ENCODE results near the gene UGT1A9. TPM values are rescaled to one million over a fixed set of nuclear protein-coding genes. Genes with fewer than 3 reads are reported as not detected.

UGT1A9 gene
- total RNA-seq, 1 donor from 2014 or later, result not detected

DNA sequence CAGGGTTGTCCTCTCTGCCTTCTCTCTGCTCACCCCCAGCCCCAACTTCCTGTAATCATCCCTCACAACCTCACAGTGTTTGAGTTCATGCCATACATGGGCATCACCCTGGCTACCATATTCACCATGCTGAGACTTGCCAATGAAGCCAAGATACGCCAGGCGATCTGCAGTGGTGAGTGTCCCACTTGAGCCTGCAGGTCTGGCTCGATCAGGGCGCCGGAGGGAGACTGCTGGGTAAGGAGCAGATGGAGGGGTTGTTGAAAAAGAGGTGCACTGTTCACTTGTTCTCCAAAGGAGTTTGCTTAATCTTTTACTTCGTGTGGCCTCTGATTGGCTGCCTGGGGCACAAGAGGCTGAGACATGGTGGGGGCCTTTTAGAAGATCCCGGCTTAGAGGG, 121.0 kb downstream of the UGT1A9 start:
- no peak for TF ChIP-seq EZH2phosphoT487 (IDR thresholded peaks at IDR 0.05)
- TF ChIP-seq, protein P1, sequence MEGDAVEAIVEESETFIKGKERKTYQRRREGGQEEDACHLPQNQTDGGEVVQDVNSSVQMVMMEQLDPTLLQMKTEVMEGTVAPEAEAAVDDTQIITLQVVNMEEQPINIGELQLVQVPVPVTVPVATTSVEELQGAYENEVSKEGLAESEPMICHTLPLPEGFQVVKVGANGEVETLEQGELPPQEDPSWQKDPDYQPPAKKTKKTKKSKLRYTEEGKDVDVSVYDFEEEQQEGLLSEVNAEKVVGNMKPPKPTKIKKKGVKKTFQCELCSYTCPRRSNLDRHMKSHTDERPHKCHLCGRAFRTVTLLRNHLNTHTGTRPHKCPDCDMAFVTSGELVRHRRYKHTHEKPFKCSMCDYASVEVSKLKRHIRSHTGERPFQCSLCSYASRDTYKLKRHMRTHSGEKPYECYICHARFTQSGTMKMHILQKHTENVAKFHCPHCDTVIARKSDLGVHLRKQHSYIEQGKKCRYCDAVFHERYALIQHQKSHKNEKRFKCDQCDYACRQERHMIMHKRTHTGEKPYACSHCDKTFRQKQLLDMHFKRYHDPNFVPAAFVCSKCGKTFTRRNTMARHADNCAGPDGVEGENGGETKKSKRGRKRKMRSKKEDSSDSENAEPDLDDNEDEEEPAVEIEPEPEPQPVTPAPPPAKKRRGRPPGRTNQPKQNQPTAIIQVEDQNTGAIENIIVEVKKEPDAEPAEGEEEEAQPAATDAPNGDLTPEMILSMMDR (IDR thresholded peaks at IDR 0.05), result no peak
- TF ChIP-seq EZH2 (IDR thresholded peaks at IDR 0.05), result no peak
- Mint-ChIP-seq H3K4me3 (no peak overlapping the region), H3K9me3 (peaks cover 4% of the 10 kb centered on the region), H3K27me3 (ENCODE audit: insufficient read depth, low read depth) (peaks cover 8% of the 10 kb centered on the region), H3K27ac (peak overlapping the region; percentile 37), H3K36me3 (no peaks in the 10 kb centered on the region), H3K4me1 (peaks cover 2% of the 10 kb centered on the region)
- no peak for DNase-seq (ENCODE audit: low spot score)
- no peaks in the 10 kb centered on the region for H4K20me1 ChIP-seq (ENCODE audit: low read depth)
- no peaks in the 10 kb centered on the region for H3K79me2 ChIP-seq (ENCODE audit: low read depth)
- H3K4me2 ChIP-seq, result no peak overlapping the region
- H3K4me1 ChIP-seq, result no peaks in the 10 kb centered on the region
- H3K4me3 ChIP-seq, result no peak overlapping the region
- no peaks in the 10 kb centered on the region for H3K9me3 ChIP-seq (ENCODE audit: low read depth)
- no peak overlapping the region for H3K9ac ChIP-seq
- H3F3A ChIP-seq (ENCODE audit: low read depth), result peaks cover 3% of the 10 kb centered on the region
- H2AFZ ChIP-seq (replicated peaks), result no peak overlapping the region
- H3K36me3 ChIP-seq, result no peaks in the 10 kb centered on the region
- H3K27me3 ChIP-seq, result no peaks in the 10 kb centered on the region
- no peak overlapping the region for H3K27ac ChIP-seq

DNA sequence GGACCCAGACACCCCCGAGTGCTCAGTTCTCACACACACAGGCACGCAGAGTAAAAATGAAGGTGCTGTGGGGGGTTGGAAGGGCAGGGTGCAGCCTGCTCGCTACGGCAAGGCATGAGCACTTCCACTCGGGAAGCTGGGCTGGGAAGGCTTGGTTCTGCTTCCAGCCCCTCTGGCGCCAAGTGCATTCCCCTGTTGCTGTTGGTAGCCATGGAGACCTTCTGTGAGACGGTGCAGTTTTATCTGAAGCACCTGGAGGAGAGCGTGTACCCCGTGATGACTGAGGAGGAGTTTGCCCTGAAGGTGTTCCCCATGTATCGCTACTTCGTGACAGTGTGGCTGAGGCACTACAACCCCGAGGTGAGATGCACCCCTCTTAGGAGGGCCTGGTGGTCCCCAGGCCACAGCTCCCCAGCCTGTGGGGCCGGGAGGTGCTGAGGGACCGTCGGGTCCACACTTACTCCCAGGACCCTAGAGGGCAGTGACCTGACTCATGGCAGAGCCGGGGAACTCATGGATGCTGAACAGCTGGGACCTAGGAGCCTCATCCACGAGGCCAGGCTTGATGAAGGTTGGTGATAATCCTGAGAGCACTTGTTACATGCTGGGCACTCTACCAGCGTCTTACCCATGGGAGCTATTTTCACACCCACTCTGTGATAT, 121.9 kb downstream of the UGT1A9 start:
- no peak for DNase-seq (ENCODE audit: low spot score)
- H3K4me3 Mint-ChIP-seq, result no peak overlapping the region
- H3K79me2 ChIP-seq (ENCODE audit: low read depth), result no peaks in the 10 kb centered on the region
- H3K9me3 Mint-ChIP-seq, result peaks cover 4% of the 10 kb centered on the region
- H3K4me1 ChIP-seq, result no peaks in the 10 kb centered on the region
- H2AFZ ChIP-seq (replicated peaks), result no peak overlapping the region
- no peaks in the 10 kb centered on the region for H3K27me3 ChIP-seq
- H3K9ac ChIP-seq, result no peak overlapping the region
- peak overlapping the region; percentile 60 for H3K27ac Mint-ChIP-seq
- H3K36me3 Mint-ChIP-seq, result no peaks in the 10 kb centered on the region
- H4K20me1 ChIP-seq (ENCODE audit: low read depth), result no peaks in the 10 kb centered on the region
- no peak overlapping the region for H3K4me3 ChIP-seq
- peaks cover 2% of the 10 kb centered on the region for H3K4me1 Mint-ChIP-seq
- H3F3A ChIP-seq (ENCODE audit: low read depth), result no peaks in the 10 kb centered on the region
- no peak overlapping the region for H3K27ac ChIP-seq
- H3K4me2 ChIP-seq, result no peak overlapping the region
- peaks cover 8% of the 10 kb centered on the region for H3K27me3 Mint-ChIP-seq (ENCODE audit: insufficient read depth, low read depth)
- H3K9me3 ChIP-seq (ENCODE audit: low read depth), result no peaks in the 10 kb centered on the region
- no peak for TF ChIP-seq EZH2 (IDR thresholded peaks at IDR 0.05)
- TF ChIP-seq, protein P1 (IDR thresholded peaks at IDR 0.05), result no peak
- TF ChIP-seq EZH2phosphoT487 (IDR thresholded peaks at IDR 0.05), result no peak
- H3K36me3 ChIP-seq, result no peaks in the 10 kb centered on the region

DNA sequence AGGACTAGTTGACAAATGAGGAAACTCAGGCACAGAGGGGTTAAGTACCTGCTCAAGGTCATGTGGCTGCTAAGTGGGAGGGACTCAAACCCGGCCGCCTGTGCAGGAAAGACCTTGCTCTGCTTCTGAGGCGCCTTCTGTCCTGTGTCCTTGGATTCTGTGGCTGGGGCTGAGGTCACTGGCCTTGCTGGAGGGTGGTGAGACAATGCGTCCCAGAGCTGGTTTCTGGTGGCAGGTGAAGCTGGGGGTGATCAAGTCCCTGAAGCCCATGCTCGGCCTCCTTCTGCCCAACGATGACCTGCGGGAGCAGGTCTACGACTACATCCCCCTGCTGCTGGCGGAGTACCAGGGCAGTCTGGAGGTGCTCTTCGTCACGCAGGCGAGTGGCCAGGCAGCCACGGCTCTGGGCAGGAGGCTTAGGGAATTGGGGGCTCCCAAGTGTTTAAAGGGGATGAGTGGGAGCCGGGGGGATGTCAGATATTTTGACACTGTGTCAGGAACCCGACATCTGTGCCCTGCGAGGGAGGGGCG, 122.5 kb downstream of the UGT1A9 start:
- no peaks in the 10 kb centered on the region for H3K9me3 ChIP-seq (ENCODE audit: low read depth)

More for the DNA sequence above, 122.5 kb downstream of the UGT1A9 start:
- no peak overlapping the region for H3K4me3 ChIP-seq
- H4K20me1 ChIP-seq (ENCODE audit: low read depth), result no peaks in the 10 kb centered on the region
- DNase-seq (ENCODE audit: low spot score), result no peak
- no peaks in the 10 kb centered on the region for H3F3A ChIP-seq (ENCODE audit: low read depth)
- Mint-ChIP-seq H3K9me3 (peaks cover 2% of the 10 kb centered on the region), H3K27ac (peak overlapping the region; percentile 60), H3K4me1 (peaks cover 2% of the 10 kb centered on the region), H3K36me3 (no peaks in the 10 kb centered on the region), H3K4me3 (no peak overlapping the region), H3K27me3 (ENCODE audit: insufficient read depth, low read depth) (peaks cover 9% of the 10 kb centered on the region)
- no peak overlapping the region for H2AFZ ChIP-seq (replicated peaks)
- H3K27ac ChIP-seq, result no peak overlapping the region
- TF ChIP-seq EZH2 (IDR thresholded peaks at IDR 0.05), result no peak
- TF ChIP-seq, protein P1 (IDR thresholded peaks at IDR 0.05), result no peak
- no peaks in the 10 kb centered on the region for H3K27me3 ChIP-seq
- no peak overlapping the region for H3K4me2 ChIP-seq
- H3K79me2 ChIP-seq (ENCODE audit: low read depth), result no peaks in the 10 kb centered on the region
- H3K4me1 ChIP-seq, result no peaks in the 10 kb centered on the region
- H3K36me3 ChIP-seq, result no peaks in the 10 kb centered on the region
- no peak overlapping the region for H3K9ac ChIP-seq
